Uterus (tissue), 4 donors: ENCODE measurements around the gene ABCD3. TPM values are rescaled to one million over a fixed set of nuclear protein-coding genes. Genes with fewer than 3 reads are reported as not detected.

Source experiments
- DNase-seq, 2 donors: peaks; one replicate each; pipeline ENCODE4 v3.0.0-alpha.2; 2019 to 2020
- H3K27ac ChIP-seq, 2 donors: fragments of 200-600 bp; sonication (generic); 1 replicate in 1 of 2; 2 replicates in 1 of 2; pipeline ENCODE4 v1.5.1; 2016 to 2018
- H3K27me3 ChIP-seq, 2 donors: fragments of 200-600 bp; sonication (generic); one replicate each; pipeline ENCODE4 v1.5.1; 2018 to 2019; ENCODE audit warnings: control low read depth in 1 of 2
- H3K36me3 ChIP-seq, 2 donors: fragments of 200-600 bp; sonication (generic); one replicate each; pipeline ENCODE4 v1.5.1; 2019; ENCODE audit warnings: control low read depth in 1 of 2
- H3K4me1 ChIP-seq, 2 donors: fragments of 200-600 bp; sonication (generic); one replicate each; pipeline ENCODE4 v1.5.1; 2018 to 2019; ENCODE audit warnings: control low read depth in 1 of 2
- H3K4me3 ChIP-seq, 2 donors: fragments of 200-600 bp; sonication (generic); 1 replicate in 1 of 2; 2 replicates in 1 of 2; pipeline ENCODE4 v1.5.1; 2018 to 2019; ENCODE audit warnings: mild to moderate bottlenecking in 1 of 2
- H3K9me3 ChIP-seq, 2 donors: fragments of 200-600 bp; sonication (generic); one replicate each; pipeline ENCODE4 v1.5.1; 2019; ENCODE audit warnings: control low read depth in 1 of 2
- POLR2A ChIP-seq, 2 donors: fragments of 450-650 bp; IDR thresholded peaks; one replicate each; pipeline ENCODE4 v1.6.1; 2016; ENCODE audit warnings: antibody characterized with exemption in 2 of 2, mild to moderate bottlenecking in 1 of 2, moderate library complexity in 1 of 2
- intact Hi-C: fragments of 100-400 bp; cut with DNase I; formaldehyde crosslinking; loops from one replicate; pipeline ENCODE4 v1.15.1; 2023; ENCODE audit warnings: low total_unique reads
- total RNA-seq, 4 donors: library from RNA; depleted of rRNA in 3 of 4; stranded (reverse); fragments of >200 nt in 3 of 4; gene quantifications; one replicate each; pipeline versions ENCODE4 v1.1.0 to v1.2.4, GENCODE V29; 2014 to 2023
- TF ChIP-seq, protein P1 (sequence below), 4 experiments: fragments of 200-600 bp in 2 of 4; fragments of 450-650 bp in 2 of 4; sonication (generic) in 2 of 4; IDR thresholded peaks; one replicate each; pipeline ENCODE4 v1.5.1; 2016 to 2019; ENCODE audit warnings: antibody characterized with exemption in 4 of 4, mild to moderate bottlenecking in 2 of 4, moderate library complexity in 1 of 4
- donor health status: DM: yes; HTN: yes; CAD: no.

ABCD3 gene
- total RNA-seq, 4 donors from 2014 or later, result 18.4 to 53.2 (median 30.7) TPM

DNA sequence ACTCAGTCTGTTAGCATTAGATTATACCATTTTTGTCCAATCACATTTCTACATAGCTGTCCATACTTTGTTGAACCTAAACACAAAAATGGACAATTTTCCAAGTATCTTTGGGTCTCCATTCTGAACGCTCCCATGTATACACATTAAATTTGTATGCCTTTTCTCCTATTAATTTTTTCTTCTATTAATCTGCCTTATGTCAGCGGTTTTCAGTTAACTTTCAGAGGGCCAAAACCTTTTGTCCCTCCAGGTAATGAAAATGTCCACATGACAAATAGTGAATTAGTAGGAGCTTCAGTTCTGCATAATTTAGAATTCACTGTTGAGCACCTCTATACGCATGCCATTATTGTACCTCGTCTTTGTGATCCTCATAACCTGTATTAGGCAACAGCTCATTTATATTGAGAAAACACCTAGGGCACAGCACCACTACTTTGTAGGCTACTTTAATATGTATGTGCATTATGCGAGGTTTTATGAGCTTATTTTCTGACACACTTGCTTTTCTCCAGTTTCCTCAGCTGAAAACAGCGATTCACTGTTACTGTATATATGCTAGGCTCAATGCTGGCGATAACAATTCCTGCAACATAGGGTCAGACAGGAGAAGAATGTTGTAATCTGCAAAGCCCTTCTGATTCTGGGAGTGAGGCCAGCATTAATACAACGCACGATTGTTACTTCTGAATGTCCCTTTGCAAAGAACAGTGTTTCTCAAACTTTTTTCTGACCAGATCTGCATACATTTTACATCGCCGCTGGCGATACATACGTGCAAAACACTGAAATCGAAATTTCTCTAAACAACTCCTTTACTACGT, 1.1 kb upstream of the ABCD3 start:
- DNase-seq, result peak; percentile 19 to 47
- no peaks in the 10 kb centered on the region for H3K9me3 ChIP-seq
- H3K36me3 ChIP-seq, result no peaks in the 10 kb centered on the region
- H3K4me3 ChIP-seq, result peak overlapping the region; percentile 81 to 87
- no peak for TF ChIP-seq POLR2A (IDR thresholded peaks at IDR 0.05)
- TF ChIP-seq, protein P1, sequence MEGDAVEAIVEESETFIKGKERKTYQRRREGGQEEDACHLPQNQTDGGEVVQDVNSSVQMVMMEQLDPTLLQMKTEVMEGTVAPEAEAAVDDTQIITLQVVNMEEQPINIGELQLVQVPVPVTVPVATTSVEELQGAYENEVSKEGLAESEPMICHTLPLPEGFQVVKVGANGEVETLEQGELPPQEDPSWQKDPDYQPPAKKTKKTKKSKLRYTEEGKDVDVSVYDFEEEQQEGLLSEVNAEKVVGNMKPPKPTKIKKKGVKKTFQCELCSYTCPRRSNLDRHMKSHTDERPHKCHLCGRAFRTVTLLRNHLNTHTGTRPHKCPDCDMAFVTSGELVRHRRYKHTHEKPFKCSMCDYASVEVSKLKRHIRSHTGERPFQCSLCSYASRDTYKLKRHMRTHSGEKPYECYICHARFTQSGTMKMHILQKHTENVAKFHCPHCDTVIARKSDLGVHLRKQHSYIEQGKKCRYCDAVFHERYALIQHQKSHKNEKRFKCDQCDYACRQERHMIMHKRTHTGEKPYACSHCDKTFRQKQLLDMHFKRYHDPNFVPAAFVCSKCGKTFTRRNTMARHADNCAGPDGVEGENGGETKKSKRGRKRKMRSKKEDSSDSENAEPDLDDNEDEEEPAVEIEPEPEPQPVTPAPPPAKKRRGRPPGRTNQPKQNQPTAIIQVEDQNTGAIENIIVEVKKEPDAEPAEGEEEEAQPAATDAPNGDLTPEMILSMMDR (IDR thresholded peaks at IDR 0.05), result no peak
- no peaks in the 10 kb centered on the region for H3K27me3 ChIP-seq
- peaks cover 3 to 5% of the 10 kb centered on the region in 2 donors for H3K4me1 ChIP-seq
- peak overlapping the region; percentile 87 to 92 for H3K27ac ChIP-seq
- intact Hi-C loops, result no loop called here

DNA sequence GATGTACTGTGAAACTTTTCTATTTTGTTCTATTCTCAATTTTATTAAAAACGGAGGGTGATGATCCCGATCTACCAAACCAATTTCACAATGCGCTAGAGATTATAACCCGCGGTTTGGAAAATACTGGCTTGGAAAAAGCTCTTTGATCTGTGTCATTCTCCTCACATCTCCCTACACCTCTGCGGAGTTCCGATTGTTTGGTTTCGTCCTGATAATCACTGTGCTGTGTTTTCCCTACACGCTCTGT, 536 bp upstream of the ABCD3 start:
- Histone ChIP-seq H3K27me3 (no peaks in the 10 kb centered on the region), H3K36me3 (no peaks in the 10 kb centered on the region), H3K4me1 (peaks cover 3 to 5% of the 10 kb centered on the region in 2 donors), H3K27ac (peak overlapping the region; percentile 87 to 92), H3K4me3 (peak overlapping the region; percentile 81 to 87), H3K9me3 (no peaks in the 10 kb centered on the region)
- intact Hi-C loops, result no loop called here
- DNase-seq, result no peak
- TF ChIP-seq, protein P1 (IDR thresholded peaks at IDR 0.05), result no peak
- no peak for TF ChIP-seq POLR2A (IDR thresholded peaks at IDR 0.05)

DNA sequence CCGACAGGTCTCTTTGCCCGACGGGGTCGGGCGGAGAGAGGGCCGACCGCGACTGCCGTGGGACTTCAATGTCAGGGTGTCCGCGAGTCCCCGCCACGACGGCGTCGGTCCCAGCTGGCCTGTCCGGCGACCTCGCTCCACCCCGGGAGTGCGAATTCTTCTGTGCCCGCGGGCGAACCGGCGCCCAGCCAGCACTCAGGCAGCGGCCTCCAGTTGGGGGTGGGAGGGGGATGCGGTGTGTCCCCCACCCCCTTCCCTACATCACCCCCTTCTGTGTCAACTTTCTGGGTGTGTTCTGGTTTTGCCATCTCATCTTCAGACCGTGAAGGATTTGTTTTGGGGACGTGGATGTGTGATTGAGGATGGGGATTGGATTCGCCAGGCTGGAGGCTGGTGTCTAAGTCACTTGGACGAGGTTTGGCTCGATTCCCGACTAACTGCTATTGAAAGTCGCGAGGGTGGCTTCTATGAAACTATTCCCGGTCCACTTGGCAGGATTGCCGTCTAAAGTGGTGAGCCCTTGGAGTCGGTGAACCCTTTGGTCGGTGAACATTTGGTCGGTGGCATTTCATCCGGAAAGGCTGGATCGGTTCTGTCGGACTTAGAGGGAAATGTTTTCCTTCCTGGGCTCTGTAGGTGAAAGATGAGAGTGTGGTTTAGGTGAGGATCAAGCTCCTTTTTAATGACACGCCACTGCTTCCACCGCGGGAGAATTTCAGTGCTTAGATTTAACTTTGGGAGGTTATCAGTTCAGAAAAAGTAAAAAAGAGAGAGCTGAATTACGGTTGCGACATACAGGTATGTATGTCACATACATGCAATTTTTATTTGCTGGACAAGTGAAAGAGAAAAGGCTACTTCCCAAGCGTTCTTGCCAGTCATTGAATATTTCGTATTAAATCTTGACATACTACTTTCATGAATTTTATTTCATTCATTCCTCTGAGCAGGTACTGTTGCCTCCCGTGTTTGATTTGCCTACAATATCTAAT, 771 bp downstream of the ABCD3 start:
- TF ChIP-seq POLR2A (IDR thresholded peaks at IDR 0.05), result no peak
- TF ChIP-seq, protein P1 (IDR thresholded peaks at IDR 0.05), result no peak
- peak overlapping the region; percentile 81 to 87 for H3K4me3 ChIP-seq
- peak overlapping the region; percentile 80 to 92 for H3K27ac ChIP-seq
- H3K27me3 ChIP-seq, result no peaks in the 10 kb centered on the region
- peak; percentile 32 to 51 for DNase-seq
- H3K4me1 ChIP-seq, result peaks cover 3 to 5% of the 10 kb centered on the region in 2 donors
- H3K9me3 ChIP-seq, result no peaks in the 10 kb centered on the region
- H3K36me3 ChIP-seq, result no peaks in the 10 kb centered on the region
- intact Hi-C loops, result no loop called here

DNA sequence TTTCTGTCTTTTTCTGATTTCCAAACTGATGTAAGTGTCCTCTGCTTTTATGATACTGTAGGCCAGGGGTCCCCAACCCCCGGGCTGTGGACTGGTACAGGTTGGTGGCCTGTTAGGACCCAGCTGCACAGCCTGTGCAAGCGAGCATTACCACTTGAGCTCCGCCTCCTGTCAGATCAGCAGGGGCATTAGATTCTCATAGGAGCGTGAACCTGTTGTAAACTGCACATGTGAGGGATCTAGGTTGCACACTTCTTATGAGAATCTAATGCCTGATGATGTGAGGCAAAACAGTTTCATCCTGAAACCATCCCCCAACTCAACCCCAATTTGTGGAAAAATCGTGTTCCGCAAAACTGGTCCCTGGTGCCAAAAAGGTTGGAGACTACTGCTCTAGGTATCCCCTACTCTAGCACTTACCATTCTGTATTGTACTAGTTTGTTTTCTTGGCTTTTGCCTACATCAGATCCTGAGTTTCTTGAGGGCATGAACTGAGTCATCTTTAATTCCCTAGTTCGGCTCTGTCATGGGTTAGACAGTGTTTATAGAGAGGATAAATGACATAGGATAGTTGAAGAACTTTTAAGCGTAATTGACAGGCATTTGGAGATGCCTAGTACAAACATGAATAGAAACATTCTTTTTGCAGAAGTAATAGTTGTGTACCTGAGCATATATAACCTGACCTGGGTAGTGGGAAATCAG, 4.1 kb downstream of the ABCD3 start:
- DNase-seq, result no peak
- H3K4me1 ChIP-seq, result peaks cover 0 to 5% of the 10 kb centered on the region in 2 donors
- H3K36me3 ChIP-seq, result no peaks in the 10 kb centered on the region
- TF ChIP-seq, protein P1 (IDR thresholded peaks at IDR 0.05), result no peak
- TF ChIP-seq POLR2A (IDR thresholded peaks at IDR 0.05), result no peak
- H3K9me3 ChIP-seq, result no peaks in the 10 kb centered on the region
- no peaks in the 10 kb centered on the region for H3K27me3 ChIP-seq
- no peak overlapping the region for H3K4me3 ChIP-seq
- H3K27ac ChIP-seq, result no peak overlapping the region
- intact Hi-C loops, result no loop called here
